Lower lobe of right lung (tissue), 2 donors: Measurements from ENCODE around the gene NCEH1. TPM values are rescaled to one million over a fixed set of nuclear protein-coding genes. Genes with fewer than 3 reads are reported as not detected.
"Not testable (repeated sequence)": the region's sequence is repeated elsewhere in the genome, so short reads cannot be mapped to it uniquely, and the experiment has no call there.

ENCODE experiments used
- ATAC-seq, 2 donors: fragments of 200-7000 bp; cut with Tn5 transposase; one replicate each; pipeline ENCODE4 v1.9.1; 2020 to 2022; ENCODE audit warnings: mild to moderate bottlenecking in 2 of 2, moderate library complexity in 2 of 2
- DNase-seq: peaks from one replicate; pipeline ENCODE4 v3.0.0-alpha.2; 2020
- H3K27ac ChIP-seq: fragments of 200-600 bp; one replicate; pipeline ENCODE4 v1.8.0; 2022
- H3K27me3 ChIP-seq: fragments of 200-600 bp; one replicate; pipeline ENCODE4 v1.8.0; 2022; ENCODE audit warnings: low read depth
- H3K36me3 ChIP-seq: fragments of 200-600 bp; one replicate; pipeline ENCODE4 v1.8.0; 2022; ENCODE audit warnings: mild to moderate bottlenecking
- H3K4me1 ChIP-seq: fragments of 200-600 bp; one replicate; pipeline ENCODE4 v1.8.0; 2022
- H3K4me3 ChIP-seq: fragments of 200-600 bp; one replicate; pipeline ENCODE4 v1.8.0; 2022; ENCODE audit warnings: mild to moderate bottlenecking
- H3K9me3 ChIP-seq: fragments of 200-600 bp; one replicate; pipeline ENCODE4 v1.8.0; 2022
- intact Hi-C: fragments of 100-400 bp; cut with DNase I; formaldehyde crosslinking; loops from one replicate; pipeline ENCODE4 v1.11.0; 2022
- total RNA-seq: library from RNA; stranded (reverse); fragmentation: NEBNext Ultra II Directional; extraction: Animal tissue kit (Norgen Biotek cat#: 25700); gene quantifications from one replicate; pipeline ENCODE4 v1.2.1, GENCODE V29; 2021
- TF ChIP-seq, protein P1 (sequence below): fragments of 200-600 bp; IDR thresholded peaks from one replicate; pipeline ENCODE4 v1.8.0; 2022; ENCODE audit warnings: antibody characterized with exemption, mild to moderate bottlenecking
- donor health status: DM: no; HTN: yes; CAD: no; lungs with severe emphysema.

The NCEH1 gene
- total RNA-seq, 1 donor from 2014 or later: 97.7 TPM

DNA sequence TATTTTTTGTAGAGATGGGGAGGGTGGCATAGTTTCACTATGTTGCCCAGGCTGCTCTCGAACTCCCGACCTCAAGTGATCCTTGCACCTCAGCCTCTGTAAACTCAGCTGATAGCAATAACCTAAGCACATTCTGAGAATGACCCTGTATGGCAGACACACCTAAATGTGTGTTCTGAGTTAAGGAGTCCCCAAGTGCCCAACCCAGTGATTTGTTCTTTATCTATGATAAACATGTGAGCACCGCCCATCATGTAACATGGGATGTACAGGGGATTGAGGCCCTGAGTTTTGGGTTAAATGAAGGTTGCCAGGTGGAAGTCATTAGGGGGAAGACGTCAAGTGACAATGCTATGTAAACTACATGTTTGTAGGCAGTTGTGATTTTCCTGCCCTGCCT is 5.7 kb downstream of the NCEH1 start:
- H3K36me3 ChIP-seq: no peaks in the 10 kb centered on the region
- DNase-seq (no peak), ATAC-seq (no peak)
- no peaks in the 10 kb centered on the region for H3K27me3 ChIP-seq
- no peak overlapping the region for H3K4me3 ChIP-seq
- no peaks in the 10 kb centered on the region for H3K9me3 ChIP-seq
- no peak overlapping the region for H3K27ac ChIP-seq
- peaks cover 22% of the 10 kb centered on the region for H3K4me1 ChIP-seq
- intact Hi-C loops: no loop called here
- TF ChIP-seq, protein P1, sequence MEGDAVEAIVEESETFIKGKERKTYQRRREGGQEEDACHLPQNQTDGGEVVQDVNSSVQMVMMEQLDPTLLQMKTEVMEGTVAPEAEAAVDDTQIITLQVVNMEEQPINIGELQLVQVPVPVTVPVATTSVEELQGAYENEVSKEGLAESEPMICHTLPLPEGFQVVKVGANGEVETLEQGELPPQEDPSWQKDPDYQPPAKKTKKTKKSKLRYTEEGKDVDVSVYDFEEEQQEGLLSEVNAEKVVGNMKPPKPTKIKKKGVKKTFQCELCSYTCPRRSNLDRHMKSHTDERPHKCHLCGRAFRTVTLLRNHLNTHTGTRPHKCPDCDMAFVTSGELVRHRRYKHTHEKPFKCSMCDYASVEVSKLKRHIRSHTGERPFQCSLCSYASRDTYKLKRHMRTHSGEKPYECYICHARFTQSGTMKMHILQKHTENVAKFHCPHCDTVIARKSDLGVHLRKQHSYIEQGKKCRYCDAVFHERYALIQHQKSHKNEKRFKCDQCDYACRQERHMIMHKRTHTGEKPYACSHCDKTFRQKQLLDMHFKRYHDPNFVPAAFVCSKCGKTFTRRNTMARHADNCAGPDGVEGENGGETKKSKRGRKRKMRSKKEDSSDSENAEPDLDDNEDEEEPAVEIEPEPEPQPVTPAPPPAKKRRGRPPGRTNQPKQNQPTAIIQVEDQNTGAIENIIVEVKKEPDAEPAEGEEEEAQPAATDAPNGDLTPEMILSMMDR: no peak

DNA sequence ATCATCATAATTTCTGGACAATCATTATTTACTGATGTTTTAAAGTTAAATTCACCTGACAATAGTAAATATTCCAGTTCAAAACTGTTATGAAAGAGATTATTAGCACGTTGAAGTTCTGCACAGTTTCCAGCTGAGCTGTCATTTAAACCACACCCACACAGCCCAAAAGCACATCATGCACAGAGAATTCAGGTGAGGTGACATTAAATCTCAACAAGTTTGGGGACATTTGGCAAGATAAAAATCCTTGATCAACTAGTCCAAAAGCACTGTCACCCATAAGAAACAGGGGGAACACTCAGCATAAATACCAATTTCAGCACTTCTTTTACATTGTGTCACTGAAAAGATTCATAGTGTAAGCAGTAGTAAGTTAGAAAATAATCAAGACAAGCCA is 6.9 kb downstream of the NCEH1 start:
- H3K36me3 ChIP-seq: no peaks in the 10 kb centered on the region
- no peak for ATAC-seq
- H3K4me1 ChIP-seq: peaks cover 11% of the 10 kb centered on the region
- intact Hi-C loops: no loop called here
- no peak overlapping the region for H3K27ac ChIP-seq
- DNase-seq: no peak
- TF ChIP-seq, protein P1: no peak
- no peaks in the 10 kb centered on the region for H3K9me3 ChIP-seq
- H3K27me3 ChIP-seq: no peaks in the 10 kb centered on the region
- H3K4me3 ChIP-seq: no peak overlapping the region

DNA sequence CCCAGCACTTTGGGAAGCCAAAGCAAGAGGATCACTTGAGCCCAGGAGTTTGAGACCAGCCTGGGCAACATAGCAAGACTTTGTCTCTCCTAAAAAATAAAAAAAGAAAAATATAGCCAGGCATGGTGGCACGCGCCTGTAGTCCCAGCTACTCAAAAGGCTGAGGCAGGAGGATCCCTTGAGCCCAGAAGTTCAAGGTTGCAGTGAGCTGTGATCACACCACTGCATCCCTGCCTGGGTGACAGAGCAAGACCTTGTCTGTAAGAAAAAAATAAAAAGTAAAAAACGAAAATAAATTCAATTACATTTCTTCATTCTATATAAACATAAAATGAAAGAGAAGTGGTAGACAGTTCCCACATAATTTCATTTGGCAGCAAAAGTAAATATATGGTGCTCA is 8.1 kb downstream of the NCEH1 start:
- H3K27ac ChIP-seq, H3K4me3 ChIP-seq, intact Hi-C loops, H3K36me3 ChIP-seq, H3K4me1 ChIP-seq, H3K9me3 ChIP-seq, ATAC-seq, H3K27me3 ChIP-seq, DNase-seq: not testable (repeated sequence)

DNA sequence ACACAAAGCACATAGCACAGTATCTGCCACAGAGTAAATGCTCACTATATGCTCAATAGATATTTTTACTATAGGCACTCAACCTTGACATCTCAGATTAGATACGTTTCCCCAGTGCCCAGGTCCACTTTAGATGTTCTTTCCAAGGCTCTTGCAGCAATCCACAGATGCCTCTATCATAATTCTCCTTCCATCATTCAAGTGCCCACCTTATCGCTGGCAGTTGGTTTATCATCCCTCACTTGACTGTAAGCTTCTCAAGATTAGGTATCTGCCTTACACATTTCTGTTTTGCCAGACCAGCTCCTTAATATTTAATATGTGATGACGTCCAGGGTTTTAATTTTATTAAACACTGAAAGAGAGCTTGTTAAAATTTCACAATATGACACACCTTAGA is 8.6 kb downstream of the NCEH1 start:
- intact Hi-C loops: no loop called here
- H3K27ac ChIP-seq: no peak overlapping the region

DNA sequence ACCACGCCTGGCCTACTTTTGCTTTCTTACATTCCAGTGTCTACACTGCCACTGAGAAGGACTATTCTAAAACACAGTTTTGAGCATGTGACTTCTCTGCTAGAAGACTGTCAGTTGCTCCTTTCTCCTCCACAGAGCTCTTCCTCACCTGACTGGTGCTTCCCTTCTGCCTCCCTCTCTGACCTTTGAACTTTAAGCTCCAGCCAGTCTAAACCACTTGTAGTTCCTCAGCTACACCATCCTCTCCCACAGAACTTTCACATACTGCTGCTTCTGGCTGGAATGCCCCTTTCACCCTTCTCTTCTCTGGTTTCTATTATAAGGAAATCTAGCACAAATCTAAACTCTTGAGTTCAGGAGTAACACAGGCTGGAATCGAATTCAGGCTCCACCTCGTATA is 9.1 kb downstream of the NCEH1 start:
- H3K4me1 ChIP-seq: peaks cover 6% of the 10 kb centered on the region
- no peak for DNase-seq
- H3K36me3 ChIP-seq: no peaks in the 10 kb centered on the region
- peak in 1 of 2 donors; percentile 40 for ATAC-seq
- no peaks in the 10 kb centered on the region for H3K9me3 ChIP-seq
- H3K4me3 ChIP-seq: no peak overlapping the region
- intact Hi-C loops: no loop called here
- H3K27me3 ChIP-seq: no peaks in the 10 kb centered on the region
- no peak overlapping the region for H3K27ac ChIP-seq
- TF ChIP-seq, protein P1: no peak

More for the DNA sequence above, 8.6 kb downstream of the NCEH1 start:
- TF ChIP-seq, protein P1: no peak
- Histone ChIP-seq H3K4me1 (peaks cover 1% of the 10 kb centered on the region), H3K9me3 (no peaks in the 10 kb centered on the region), H3K36me3 (no peaks in the 10 kb centered on the region), H3K27me3 (no peaks in the 10 kb centered on the region), H3K4me3 (no peak overlapping the region)
- ATAC-seq (no peak), DNase-seq (no peak)

DNA sequence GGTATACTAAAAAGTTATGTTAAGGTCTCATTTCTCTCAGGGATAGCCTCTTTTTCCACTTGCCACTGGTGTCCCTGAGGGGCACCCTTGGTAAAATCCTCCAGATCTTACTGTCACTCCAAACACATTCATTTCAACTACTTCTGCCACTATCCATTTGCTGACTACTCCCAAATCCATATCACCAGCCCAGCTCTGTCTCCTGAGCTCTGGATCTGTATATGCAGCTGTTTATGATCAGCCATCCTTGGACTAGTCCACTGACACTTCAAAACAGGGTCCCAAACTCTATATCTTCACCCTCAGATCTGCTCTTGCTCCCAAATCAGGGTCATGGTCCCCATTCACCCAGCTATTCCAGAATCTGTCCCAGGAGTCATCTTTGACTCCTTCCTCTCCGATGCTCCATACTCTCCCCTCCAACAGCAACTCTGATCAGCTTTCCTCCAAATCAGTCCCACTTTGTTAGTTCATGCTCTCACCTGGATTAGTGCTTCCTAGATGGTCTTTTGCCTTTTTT is 9.9 kb downstream of the NCEH1 start:
- no peak for DNase-seq
- no peaks in the 10 kb centered on the region for H3K36me3 ChIP-seq
- H3K4me3 ChIP-seq: no peak overlapping the region
- H3K27ac ChIP-seq: no peak overlapping the region
- ATAC-seq: no peak
- H3K4me1 ChIP-seq: peaks cover 11% of the 10 kb centered on the region
- no peaks in the 10 kb centered on the region for H3K27me3 ChIP-seq
- TF ChIP-seq, protein P1: no peak
- no peaks in the 10 kb centered on the region for H3K9me3 ChIP-seq
- intact Hi-C loops: no loop called here
